Mucosa of rectum (tissue), 2 donors: ENCODE data around the gene CTNND2.

ENCODE experiments used
- H3K27ac ChIP-seq, 2 donors: one replicate each; pipeline ENCODE4 v1.7.0; 2013; ENCODE audit warnings: inconsistent platforms in 2 of 2, low read depth in 2 of 2, low read length in 2 of 2
- H3K27me3 ChIP-seq, 2 donors: one replicate each; pipeline ENCODE4 v1.7.0; 2013; ENCODE audit warnings: low read length in 2 of 2; ENCODE audit not compliant: control insufficient read depth in 2 of 2, insufficient read depth in 2 of 2
- H3K36me3 ChIP-seq, 2 donors: one replicate each; pipeline ENCODE4 v1.7.0; 2013; ENCODE audit warnings: low read length in 2 of 2; ENCODE audit not compliant: control insufficient read depth in 2 of 2, insufficient read depth in 2 of 2
- H3K4me1 ChIP-seq, 2 donors: one replicate each; pipeline ENCODE4 v1.7.0; 2013; ENCODE audit warnings: low read length in 2 of 2, mild to moderate bottlenecking in 1 of 2; ENCODE audit not compliant: control insufficient read depth in 2 of 2, insufficient read depth in 2 of 2
- H3K4me3 ChIP-seq, 2 donors: one replicate each; pipeline ENCODE4 v1.7.0; 2013; ENCODE audit warnings: low read length in 2 of 2
- H3K9ac ChIP-seq, 2 donors: one replicate each; pipeline ENCODE4 v1.7.0; 2013; ENCODE audit warnings: low read length in 2 of 2, low read depth in 1 of 2, mild to moderate bottlenecking in 1 of 2
- H3K9me3 ChIP-seq, 2 donors: one replicate each; pipeline ENCODE4 v1.7.0; 2013; ENCODE audit warnings: low read length in 2 of 2; ENCODE audit not compliant: control insufficient read depth in 2 of 2
- donor health status: healthy.
- donor health status: Normal muscosa, but diverticular disease.

Gene CTNND2

GRCh38 chr5:11905206-11905605 lies 960 bp upstream of the CTNND2 start:
- Histone ChIP-seq H3K9ac (no peak overlapping the region), H3K27ac (no peak overlapping the region), H3K4me1 (no peaks in the 10 kb centered on the region), H3K36me3 (no peaks in the 10 kb centered on the region), H3K4me3 (no peak overlapping the region), H3K9me3 (no peaks in the 10 kb centered on the region), H3K27me3 (peaks cover 9 to 26% of the 10 kb centered on the region in 2 donors)

- Histone ChIP-seq H3K27me3 (peaks cover 9 to 26% of the 10 kb centered on the region in 2 donors), H3K9me3 (no peaks in the 10 kb centered on the region), H3K9ac (no peak overlapping the region), H3K36me3 (no peaks in the 10 kb centered on the region), H3K4me1 (no peaks in the 10 kb centered on the region), H3K27ac (no peak overlapping the region), H3K4me3 (no peak overlapping the region)
Observed at GRCh38 chr5:11903614-11904264, 507 bp downstream of the CTNND2 start.

- H3K9me3 ChIP-seq: no peaks in the 10 kb centered on the region
- no peaks in the 10 kb centered on the region for H3K36me3 ChIP-seq
- no peaks in the 10 kb centered on the region for H3K4me1 ChIP-seq
- H3K27me3 ChIP-seq: peaks cover 9 to 26% of the 10 kb centered on the region in 2 donors
- no peak overlapping the region for H3K9ac ChIP-seq
- no peak overlapping the region for H3K27ac ChIP-seq
- no peak overlapping the region for H3K4me3 ChIP-seq
Observed at GRCh38 chr5:11903121-11903613, 1.1 kb downstream of the CTNND2 start.

GRCh38 chr5:11902201-11902619 lies 2.0 kb downstream of the CTNND2 start:
- Histone ChIP-seq H3K36me3 (no peaks in the 10 kb centered on the region), H3K4me1 (no peaks in the 10 kb centered on the region), H3K27ac (no peak overlapping the region), H3K9me3 (no peaks in the 10 kb centered on the region), H3K27me3 (peaks cover 9 to 26% of the 10 kb centered on the region in 2 donors), H3K9ac (no peak overlapping the region), H3K4me3 (no peak overlapping the region)

- Histone ChIP-seq H3K27me3 (peaks cover 0 to 16% of the 10 kb centered on the region in 2 donors), H3K36me3 (no peaks in the 10 kb centered on the region), H3K27ac (no peak overlapping the region), H3K4me3 (no peak overlapping the region), H3K4me1 (no peaks in the 10 kb centered on the region), H3K9me3 (no peaks in the 10 kb centered on the region), H3K9ac (no peak overlapping the region)
Observed at GRCh38 chr5:11898787-11899186, 5.5 kb downstream of the CTNND2 start.

GRCh38 chr5:11897781-11898180 lies 6.5 kb downstream of the CTNND2 start:
- no peaks in the 10 kb centered on the region for H3K4me1 ChIP-seq
- H3K27ac ChIP-seq: no peak overlapping the region
- H3K9me3 ChIP-seq: no peaks in the 10 kb centered on the region
- no peaks in the 10 kb centered on the region for H3K36me3 ChIP-seq
- no peak overlapping the region for H3K9ac ChIP-seq
- no peak overlapping the region for H3K4me3 ChIP-seq
- H3K27me3 ChIP-seq: peaks cover 0 to 10% of the 10 kb centered on the region in 2 donors

GRCh38 chr5:11894992-11895391 lies 9.3 kb downstream of the CTNND2 start:
- Histone ChIP-seq H3K27ac (no peak overlapping the region), H3K4me3 (no peak overlapping the region), H3K9me3 (no peaks in the 10 kb centered on the region), H3K36me3 (no peaks in the 10 kb centered on the region), H3K27me3 (no peaks in the 10 kb centered on the region), H3K4me1 (no peaks in the 10 kb centered on the region), H3K9ac (no peak overlapping the region)

GRCh38 chr5:11892832-11893231 lies 11.4 kb downstream of the CTNND2 start:
- Histone ChIP-seq H3K27me3 (no peaks in the 10 kb centered on the region), H3K9me3 (no peaks in the 10 kb centered on the region), H3K36me3 (no peaks in the 10 kb centered on the region), H3K4me3 (no peak overlapping the region), H3K27ac (no peak overlapping the region), H3K9ac (no peak overlapping the region), H3K4me1 (no peaks in the 10 kb centered on the region)

- no peak overlapping the region for H3K27ac ChIP-seq
- H3K4me1 ChIP-seq: no peaks in the 10 kb centered on the region
- no peaks in the 10 kb centered on the region for H3K36me3 ChIP-seq
- H3K4me3 ChIP-seq: no peak overlapping the region
- no peaks in the 10 kb centered on the region for H3K27me3 ChIP-seq
- H3K9me3 ChIP-seq: no peaks in the 10 kb centered on the region
- no peak overlapping the region for H3K9ac ChIP-seq
Observed at GRCh38 chr5:11890777-11891176, 13.5 kb downstream of the CTNND2 start.

GRCh38 chr5:11888221-11888620 lies 16.0 kb downstream of the CTNND2 start:
- Histone ChIP-seq H3K27me3 (no peaks in the 10 kb centered on the region), H3K27ac (no peak overlapping the region), H3K36me3 (no peaks in the 10 kb centered on the region), H3K9me3 (no peaks in the 10 kb centered on the region), H3K4me3 (no peak overlapping the region), H3K4me1 (no peaks in the 10 kb centered on the region), H3K9ac (no peak overlapping the region)
